Gastrocnemius medialis (tissue), 4 donors: ENCODE measurements around the gene PMEPA1. TPM values are rescaled to one million over a fixed set of nuclear protein-coding genes. Genes with fewer than 3 reads are reported as not detected.
A peak's percentile ranks its signal among the peaks of the same experiment; 100 is the strongest.

Experiments used
- ATAC-seq, 2 donors: fragments of 150-250 bp; one replicate each; pipeline ENCODE4 v1.9.1; 2016
- DNase-seq, 2 donors: peaks; one replicate each; pipeline ENCODE4 v3.0.0-alpha.2; 2019
- H3K27ac ChIP-seq, 4 donors: fragments of 200-600 bp; sonication (generic); 1 replicate in 1 of 4; 2 replicates in 3 of 4; pipeline ENCODE4 v1.5.1; 2016 to 2018; ENCODE audit warnings: mild to moderate bottlenecking in 2 of 4, moderate library complexity in 1 of 4
- H3K27me3 ChIP-seq, 3 donors: fragments of 200-600 bp; sonication (generic) in 2 of 3; 1 replicate in 1 of 3; 2 replicates in 2 of 3; pipeline versions ENCODE4 v1.5.1 to v1.6.0; 2016 to 2019; ENCODE audit warnings: mild to moderate bottlenecking in 1 of 3, moderate library complexity in 1 of 3
- H3K36me3 ChIP-seq, 2 donors: fragments of 200-600 bp; sonication (generic) in 1 of 2; one replicate each; pipeline ENCODE4 v1.5.1; 2017 to 2018
- H3K4me1 ChIP-seq, 2 donors: fragments of 200-600 bp; sonication (generic) in 1 of 2; one replicate each; pipeline ENCODE4 v1.5.1; 2016 to 2017; ENCODE audit warnings: mild to moderate bottlenecking in 2 of 2
- H3K4me3 ChIP-seq, 4 donors: fragments of 200-600 bp; sonication (generic) in 3 of 4; 1 replicate in 1 of 4; 2 replicates in 3 of 4; pipeline ENCODE4 v1.5.1; 2016 to 2019; ENCODE audit warnings: mild to moderate bottlenecking in 2 of 4
- H3K9me3 ChIP-seq, 3 donors: fragments of 200-600 bp; sonication (generic) in 2 of 3; 1 replicate in 1 of 3; 2 replicates in 2 of 3; pipeline ENCODE4 v1.5.1; 2016 to 2019
- CTCF ChIP-seq, 5 experiments: fragments of 450-650 bp in 3 of 5; fragments of 200-600 bp in 2 of 5; sonication (generic) in 2 of 5; IDR thresholded peaks in 4 of 5; conservative IDR thresholded peaks in 1 of 5; 1 replicate in 4 of 5; 2 replicates in 1 of 5; pipeline ENCODE4 v1.5.1; 2016 to 2019; ENCODE audit warnings: antibody characterized with exemption in 5 of 5, mild to moderate bottlenecking in 3 of 5, moderate library complexity in 3 of 5
- POLR2A ChIP-seq, 2 donors: fragments of 450-650 bp; IDR thresholded peaks; one replicate each; pipeline ENCODE4 v1.6.1; 2017; ENCODE audit warnings: antibody characterized with exemption in 2 of 2, mild to moderate bottlenecking in 2 of 2, moderate library complexity in 2 of 2
- in situ Hi-C, 4 donors: fragments of 200-750 bp; cut with MboI; loops; one replicate each; pipeline versions ENCODE4 v1.15.0 to v1.8.0; 2017; ENCODE audit warnings: low sequenced_read_pairs in 4 of 4
- intact Hi-C: fragments of 100-400 bp; cut with DNase I; formaldehyde crosslinking; loops from one replicate; pipeline ENCODE4 v1.15.1; 2023; ENCODE audit warnings: low total_unique reads
- total RNA-seq, 4 donors: library from RNA; depleted of rRNA; stranded (reverse); fragments of >200 nt; gene quantifications; one replicate each; pipeline versions ENCODE4 v1.1.0 to v1.2.3, GENCODE V29; 2016

The PMEPA1 gene
- total RNA-seq = 1 to 10 TPM; 1.5 to 8.1 (median 5.8) TPM

- H3K9me3 ChIP-seq = no peaks in the 10 kb centered on the region
- in situ Hi-C loops = loop anchor here in 2 of 4 donors (25.0 kb wide), 2 partner anchors 323 to 1323 kb away; partner anchors contain the start of genes AURKA (in 1 of the 2), CSTF1 (in 1 of the 2) and RBM38 (in 1 of the 2)
- H3K27ac ChIP-seq = peak within 1 kb of the TSS; percentile 83 to 94 (median 91)
- peak in 2 of 5 experiments; percentile 7 to 36 for TF ChIP-seq CTCF (IDR thresholded peaks at IDR 0.05 in 4 of 5, conservative IDR thresholded peaks at IDR 0.05 in 1 of 5)
- peak; percentile 85 to 94 for TF ChIP-seq POLR2A (IDR thresholded peaks at IDR 0.05)
- peaks cover 53% of the 10 kb centered on the region in 2 donors for H3K4me1 ChIP-seq
- H3K36me3 ChIP-seq = no peaks in the 10 kb centered on the region
- peak; percentile 92 to 94 for DNase-seq
- H3K4me3 ChIP-seq = peak within 1 kb of the TSS; percentile 62 to 84 (median 73)
- intact Hi-C loops = loop anchor here (1.0 to 10.0 kb wide), 4 partner anchors 314 to 1185 kb away; partner anchors contain the start of gene RBM38
- no peaks in the 10 kb centered on the region for H3K27me3 ChIP-seq
- peak; percentile 74 to 78 for ATAC-seq
Measured at GRCh38 chr20:57709823-57710799, at the start of gene PMEPA1. Gene PMEPA1 (minus strand): TSS chr20:57710015. CDS start chr20:57709582, 433 bp downstream.

GRCh38 chr20:57757767-57758166 lies 48.0 kb upstream of the PMEPA1 start:
- no peaks in the 10 kb centered on the region for H3K9me3 ChIP-seq
- H3K27ac ChIP-seq = no peak overlapping the region
- intact Hi-C loops = no loop called here
- no peaks in the 10 kb centered on the region for H3K36me3 ChIP-seq
- no peaks in the 10 kb centered on the region for H3K27me3 ChIP-seq
- in situ Hi-C loops = loop anchor here in 1 of 4 donors (10.0 kb wide), 1 partner anchor 103 kb away; no protein-coding TSS in a partner anchor
- no peaks in the 10 kb centered on the region for H3K4me1 ChIP-seq
- ATAC-seq (no peak), DNase-seq (no peak)
- no peak overlapping the region for H3K4me3 ChIP-seq
- TF ChIP-seq CTCF (IDR thresholded peaks at IDR 0.05 in 4 of 5, conservative IDR thresholded peaks at IDR 0.05 in 1 of 5) (no peak), POLR2A (IDR thresholded peaks at IDR 0.05) (no peak)

GRCh38 chr20:57756921-57757320 lies 47.1 kb upstream of the PMEPA1 start:
- Histone ChIP-seq H3K27ac (no peak overlapping the region), H3K4me1 (no peaks in the 10 kb centered on the region), H3K36me3 (no peaks in the 10 kb centered on the region), H3K4me3 (no peak overlapping the region), H3K9me3 (no peaks in the 10 kb centered on the region), H3K27me3 (no peaks in the 10 kb centered on the region)
- no peak for ATAC-seq
- DNase-seq = no peak
- intact Hi-C loops (no loop called here), in situ Hi-C loops (loop anchor here in 1 of 4 donors (10.0 kb wide), 1 partner anchor 102 kb away; no protein-coding TSS in a partner anchor)
- TF ChIP-seq CTCF (IDR thresholded peaks at IDR 0.05 in 4 of 5, conservative IDR thresholded peaks at IDR 0.05 in 1 of 5) (no peak), POLR2A (IDR thresholded peaks at IDR 0.05) (no peak)

- no peak for TF ChIP-seq CTCF (IDR thresholded peaks at IDR 0.05 in 4 of 5, conservative IDR thresholded peaks at IDR 0.05 in 1 of 5)
- no peak for TF ChIP-seq POLR2A (IDR thresholded peaks at IDR 0.05)
- Histone ChIP-seq H3K4me1 (no peaks in the 10 kb centered on the region), H3K9me3 (no peaks in the 10 kb centered on the region), H3K27ac (no peak overlapping the region), H3K36me3 (no peaks in the 10 kb centered on the region), H3K27me3 (no peaks in the 10 kb centered on the region), H3K4me3 (no peak overlapping the region)
- ATAC-seq = no peak
- DNase-seq = no peak
- in situ Hi-C loops (loop anchor here in 1 of 4 donors (10.0 kb wide), 1 partner anchor 101 kb away; no protein-coding TSS in a partner anchor), intact Hi-C loops (no loop called here)
Measured at GRCh38 chr20:57756213-57756612, 46.4 kb upstream of the PMEPA1 start.
